Erythroblast (primary cell): ENCODE data around the gene KSR1.

Experiments
- GATA1 ChIP-seq: IDR thresholded peaks from 2 replicates; pipeline ENCODE4 v1.6.1; 2011; ENCODE audit warnings: low read depth, mild to moderate bottlenecking, control low read depth, low read length, moderate library complexity
- POLR2A ChIP-seq: IDR thresholded peaks from 2 replicates; pipeline ENCODE4 v1.6.1; 2011; ENCODE audit warnings: mild to moderate bottlenecking, low read length

DNA sequence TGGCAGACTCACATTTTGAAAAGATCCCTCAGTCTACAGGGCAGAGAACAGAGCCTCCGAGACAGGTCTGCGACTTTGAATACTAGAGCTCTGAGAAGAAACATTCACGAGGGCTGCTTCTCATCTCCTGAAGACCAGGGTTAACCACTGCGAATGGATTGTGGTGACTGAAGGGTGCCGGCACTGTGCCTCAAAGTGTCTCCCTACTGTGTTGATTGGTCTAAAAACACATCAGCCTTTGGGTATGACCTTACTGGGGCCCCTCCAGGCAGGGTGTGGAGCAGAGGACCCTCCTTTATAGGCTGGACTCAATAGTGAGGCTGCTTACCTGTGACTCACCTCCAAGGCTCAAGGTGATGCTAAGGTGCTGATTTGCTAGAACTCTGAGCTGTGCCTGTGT lies 172.1 kb downstream of the KSR1 start:
- TF ChIP-seq POLR2A (no peak), GATA1 (no peak)
